GM21723 (cell line): ENCODE data around the gene CDH6.

Source experiments
- ATAC-seq: cut with Tn5 transposase; IDR thresholded peaks from one replicate; pipeline ENCODE4 v1.9.1; 2021; ENCODE audit warnings: mild to moderate bottlenecking, moderate library complexity; ENCODE audit not compliant: unreplicated experiment

CDH6 gene

GRCh38 chr5:31244921-31245320, 51.4 kb downstream of the CDH6 start:
- no peak for ATAC-seq

- no peak for ATAC-seq
These were observed 53.9 kb downstream of the CDH6 start for GRCh38 chr5:31247381-31247780.

DNA sequence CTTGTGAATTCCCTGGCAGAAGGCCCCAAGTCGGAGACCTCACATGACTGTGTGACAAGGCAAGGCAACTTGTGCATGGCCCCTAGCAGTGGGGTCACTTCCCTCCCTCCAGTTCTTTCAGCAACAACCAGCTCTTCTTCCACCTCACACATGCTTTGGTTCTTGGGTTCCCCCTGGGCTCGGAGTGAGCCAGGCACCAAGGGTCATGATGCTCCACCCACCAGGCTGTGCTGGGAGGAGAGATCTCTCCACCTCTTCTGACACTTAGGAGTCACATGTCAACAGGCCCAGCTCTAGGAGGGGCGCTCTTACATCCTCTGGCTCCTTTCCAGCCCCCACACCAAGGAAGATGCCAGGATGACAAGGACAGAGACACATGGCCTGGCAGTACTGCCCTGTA, 56.7 kb downstream of the CDH6 start:
- no peak for ATAC-seq

GRCh38 chr5:31251032-31251431, 57.5 kb downstream of the CDH6 start:
- ATAC-seq, result no peak

DNA sequence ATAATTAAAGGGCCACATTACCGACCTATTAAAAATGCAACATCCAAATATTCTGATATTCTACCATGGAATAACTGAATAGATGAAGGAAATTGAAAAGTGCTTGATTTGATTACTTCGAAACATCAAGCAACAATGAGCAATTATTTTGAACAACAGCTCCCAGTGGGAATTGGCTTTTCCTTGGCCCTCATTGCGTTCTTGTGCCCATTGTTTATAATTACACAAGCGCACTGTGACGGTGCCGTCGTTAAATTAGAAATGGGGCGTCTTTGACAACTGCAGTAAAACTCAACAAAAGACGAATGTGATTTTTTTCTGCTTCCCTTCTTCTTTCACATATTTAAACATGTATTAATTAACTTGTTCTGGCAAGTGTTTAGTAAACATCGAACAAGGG, 61.6 kb downstream of the CDH6 start:
- no peak for ATAC-seq

- no peak for ATAC-seq
These were observed 74.8 kb downstream of the CDH6 start for GRCh38 chr5:31268256-31268655.

DNA sequence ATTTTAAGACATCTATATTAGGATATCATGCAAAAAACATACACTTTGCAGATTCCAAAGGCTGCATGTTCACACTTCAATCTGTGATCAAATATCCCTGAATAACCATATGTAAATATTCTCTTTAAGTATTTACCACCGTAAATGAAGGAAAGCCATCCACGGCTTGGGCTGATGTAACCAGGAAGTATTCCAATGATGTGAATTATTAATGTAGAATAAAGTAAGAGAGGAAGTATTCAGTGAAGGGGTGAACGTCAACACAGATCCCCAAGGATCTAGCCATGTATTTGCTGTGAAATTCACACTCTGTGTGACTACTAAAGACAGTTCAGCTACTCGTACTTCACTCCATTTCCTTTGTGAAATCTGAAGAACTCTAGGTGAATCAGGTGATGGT, 75.2 kb downstream of the CDH6 start:
- no peak for ATAC-seq

- ATAC-seq, result no peak
These were observed 75.8 kb downstream of the CDH6 start for GRCh38 chr5:31269259-31269658.

DNA sequence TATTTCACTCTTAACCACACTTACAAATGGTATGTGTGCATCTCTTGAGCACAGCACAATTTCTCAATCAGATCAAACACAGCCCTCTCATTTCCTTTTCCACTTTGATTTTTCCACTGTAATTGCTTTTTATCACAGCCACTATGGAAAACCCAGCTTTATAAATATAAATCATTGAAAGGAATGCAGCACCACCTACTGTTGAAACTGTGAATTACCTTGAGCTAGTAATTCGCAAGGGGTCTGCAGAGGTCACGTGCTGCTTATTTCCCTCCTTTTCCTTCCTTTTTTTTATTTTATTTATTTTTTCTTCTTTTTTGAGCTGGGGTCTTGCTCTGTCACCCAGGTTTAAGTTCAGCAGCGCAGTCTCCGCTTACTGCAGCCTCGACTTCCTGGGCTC, 76.9 kb downstream of the CDH6 start:
- ATAC-seq, result no peak

DNA sequence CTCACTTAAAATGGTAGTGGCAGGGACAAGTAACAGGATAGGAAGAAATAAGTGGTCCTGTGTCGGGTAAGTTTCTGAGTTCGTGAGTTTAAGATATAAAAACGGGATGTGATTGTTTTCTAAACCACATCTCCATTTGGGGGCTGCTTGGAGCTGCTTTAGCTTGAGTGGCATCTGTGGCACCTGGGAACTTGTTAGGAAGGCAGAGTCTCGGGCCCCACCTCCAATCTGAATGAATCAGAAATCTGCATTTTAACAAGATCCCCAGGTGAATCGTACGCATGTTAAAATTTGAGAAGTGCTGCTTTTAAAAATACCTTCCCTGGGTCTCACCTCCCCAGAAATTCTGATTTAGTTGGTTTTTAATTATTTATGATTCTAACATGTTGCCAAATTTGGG, 78.1 kb downstream of the CDH6 start:
- no peak for ATAC-seq

DNA sequence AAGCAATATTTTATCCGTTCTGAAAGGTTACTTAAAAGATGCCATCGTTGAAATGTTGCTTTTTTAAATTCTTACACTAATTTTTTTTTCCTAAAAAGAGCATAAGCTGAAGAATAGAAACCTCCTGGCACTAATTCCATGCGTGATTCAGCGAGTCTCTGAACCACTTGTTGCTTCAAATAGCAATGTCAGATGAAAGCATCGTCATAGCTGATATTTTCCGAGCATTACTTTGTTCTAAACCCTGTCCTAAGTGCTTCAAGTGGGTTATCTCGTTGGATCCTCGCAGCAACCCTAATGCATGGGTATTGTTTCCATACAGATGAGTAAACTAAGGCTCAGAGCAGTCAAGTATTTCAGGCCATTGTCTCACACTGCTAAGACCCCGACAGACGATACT, 79.7 kb downstream of the CDH6 start:
- ATAC-seq, result no peak

- peak; percentile 81 for ATAC-seq
These were observed 80.3 kb downstream of the CDH6 start for GRCh38 chr5:31273631-31274378.

GRCh38 chr5:31280210-31280609, 86.7 kb downstream of the CDH6 start:
- no peak for ATAC-seq

DNA sequence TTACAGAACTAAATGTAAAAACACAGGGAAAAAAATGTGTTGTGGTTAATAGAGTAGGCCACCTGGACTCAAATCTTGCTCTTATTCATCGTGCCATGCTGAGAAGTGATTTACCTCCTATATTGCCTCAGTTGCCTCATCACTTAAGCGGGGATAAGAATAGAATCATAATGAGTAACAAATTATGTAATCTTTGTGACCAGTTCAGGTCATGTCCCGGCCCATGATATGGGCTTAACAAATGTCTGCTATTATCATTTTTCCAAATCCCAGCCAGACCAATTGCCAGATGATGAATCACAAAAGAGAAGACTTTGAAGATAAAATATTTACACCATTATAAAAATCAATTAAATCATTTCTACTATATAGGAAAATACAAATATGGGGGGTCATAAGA, 89.8 kb downstream of the CDH6 start:
- ATAC-seq, result no peak

GRCh38 chr5:31285025-31285424, 91.5 kb downstream of the CDH6 start:
- ATAC-seq, result no peak

DNA sequence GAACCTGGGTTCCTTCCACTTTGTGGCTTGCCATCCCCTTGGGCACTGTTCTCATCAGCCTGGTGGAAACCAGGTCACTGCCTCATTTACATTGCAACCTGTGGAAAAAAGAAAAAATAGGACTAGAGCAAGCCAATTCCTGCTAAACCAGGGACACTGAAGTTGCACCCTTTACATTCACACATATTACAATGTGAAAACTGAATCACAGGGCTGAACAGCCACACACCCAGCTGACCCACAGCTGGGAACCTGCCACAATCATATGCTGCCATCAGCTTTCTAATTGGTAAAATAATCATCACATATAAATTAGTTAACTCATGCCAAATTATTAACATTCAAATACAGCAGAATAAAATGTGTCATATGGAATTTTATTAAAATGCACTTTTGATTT, 94.5 kb downstream of the CDH6 start:
- ATAC-seq, result no peak

DNA sequence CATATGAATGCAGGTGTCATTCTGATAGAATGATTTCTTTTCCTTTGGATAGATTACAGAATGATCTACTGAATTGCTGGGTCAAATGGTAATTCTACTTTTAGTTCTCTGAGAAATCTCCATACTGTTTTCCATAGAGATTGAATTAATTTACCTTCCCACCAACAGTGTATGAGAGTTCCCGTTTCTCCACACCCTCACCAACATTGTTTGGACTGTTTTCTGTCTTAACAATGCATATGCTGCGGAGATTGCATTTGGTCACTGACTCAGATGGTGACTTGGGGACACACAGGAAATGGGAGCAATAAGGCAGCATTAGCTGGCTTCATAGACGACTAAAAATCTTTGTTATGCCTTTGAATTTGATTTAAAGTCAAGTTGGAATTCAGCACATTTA, 95.9 kb downstream of the CDH6 start:
- ATAC-seq, result no peak

DNA sequence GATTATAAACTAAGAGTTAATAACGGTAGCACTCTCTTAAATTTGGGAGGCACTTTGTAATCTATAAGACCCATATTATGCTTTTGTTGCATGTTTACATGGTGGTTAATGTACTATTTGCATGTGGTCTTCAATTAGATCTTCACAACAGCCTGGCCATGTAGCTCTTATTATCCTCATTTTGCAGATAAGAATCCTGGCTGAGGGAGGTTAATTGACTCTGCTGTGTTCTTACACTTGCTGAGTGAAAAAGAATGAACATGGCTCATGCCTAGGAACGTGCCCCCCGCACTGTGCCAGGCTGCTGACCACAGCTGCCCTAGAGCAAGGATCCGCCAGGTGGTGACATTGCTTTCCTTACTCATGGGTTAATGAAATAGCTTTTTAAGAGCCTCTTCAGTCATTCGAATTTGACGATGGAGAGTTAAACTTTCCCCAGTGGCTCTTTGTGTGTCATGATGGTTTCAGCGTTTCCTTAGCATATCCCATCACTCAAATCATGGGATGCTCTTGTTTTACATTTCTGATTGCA, 97.9 kb downstream of the CDH6 start:
- no peak for ATAC-seq

- no peak for ATAC-seq
These were observed 107.0 kb downstream of the CDH6 start for GRCh38 chr5:31300501-31300900.

- no peak for ATAC-seq
These were observed 108.3 kb downstream of the CDH6 start for GRCh38 chr5:31301833-31302232.

- ATAC-seq, result no peak
These were observed 110.2 kb downstream of the CDH6 start for GRCh38 chr5:31303688-31304087.

- ATAC-seq, result no peak
These were observed 124.2 kb downstream of the CDH6 start for GRCh38 chr5:31317665-31318064.

DNA sequence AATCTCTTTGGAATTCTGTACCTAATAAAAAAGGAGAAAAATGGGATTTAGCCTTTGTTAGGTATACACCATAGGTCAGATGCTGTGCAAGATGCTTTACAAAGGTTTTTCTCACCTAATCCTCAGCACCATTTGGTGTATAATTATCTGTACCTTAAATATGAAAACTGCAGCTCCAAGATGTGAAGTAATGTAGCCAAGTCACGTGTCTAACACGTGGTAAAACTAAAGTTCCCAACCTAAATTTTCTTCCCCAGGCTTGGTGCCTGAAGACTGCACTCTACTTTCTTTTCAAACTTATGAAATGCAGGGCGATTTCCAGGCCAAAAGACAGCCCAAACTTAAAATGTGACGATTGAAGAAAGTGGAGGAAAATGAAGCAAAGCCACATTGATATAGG, 125.8 kb downstream of the CDH6 start:
- no peak for ATAC-seq
